Heart left ventricle (tissue), 16 donors: ENCODE results near the gene RHBDL3. TPM values are rescaled to one million over a fixed set of nuclear protein-coding genes. Genes with fewer than 3 reads are reported as not detected.
A peak's percentile ranks its signal among the peaks of the same experiment; 100 is the strongest.

Experiments
- ATAC-seq, 4 donors: fragments of 200-7000 bp; cut with Tn5 transposase; one replicate each; pipeline ENCODE4 v1.9.1; 2020 to 2022; ENCODE audit warnings: moderate library complexity in 4 of 4, mild to moderate bottlenecking in 3 of 4, moderate number of reproducible peaks in 1 of 4
- DNase-seq, 5 donors: peaks; one replicate each; pipeline ENCODE4 v3.0.0-alpha.2; 2020
- H3K27ac ChIP-seq, 12 donors: fragments of 200-600 bp; sonication (generic) in 4 of 12; one replicate each; pipeline versions ENCODE4 v1.5.0 to v1.8.0; 2016 to 2022; ENCODE audit warnings: mild to moderate bottlenecking in 2 of 12
- H3K27me3 ChIP-seq, 9 donors: fragments of 200-600 bp; sonication (generic) in 2 of 9; one replicate each; pipeline versions ENCODE4 v1.5.1 to v1.8.0; 2016 to 2022; ENCODE audit warnings: mild to moderate bottlenecking in 3 of 9
- H3K36me3 ChIP-seq, 9 donors: fragments of 200-600 bp; sonication (generic) in 2 of 9; one replicate each; pipeline versions ENCODE4 v1.5.0 to v1.8.0; 2018 to 2022; ENCODE audit warnings: mild to moderate bottlenecking in 2 of 9
- H3K4me1 ChIP-seq, 12 donors: fragments of 200-600 bp; sonication (generic) in 4 of 12; one replicate each; pipeline versions ENCODE4 v1.5.0 to v1.8.0; 2016 to 2022; ENCODE audit warnings: mild to moderate bottlenecking in 3 of 12
- H3K4me3 ChIP-seq, 12 donors: fragments of 200-600 bp; sonication (generic) in 4 of 12; one replicate each; pipeline versions ENCODE4 v1.5.0 to v1.8.0; 2017 to 2022; ENCODE audit warnings: mild to moderate bottlenecking in 9 of 12, moderate library complexity in 4 of 12
- H3K9me3 ChIP-seq, 12 donors: fragments of 200-600 bp; sonication (generic) in 4 of 12; one replicate each; pipeline versions ENCODE4 v1.5.0 to v1.8.0; 2016 to 2022; ENCODE audit warnings: mild to moderate bottlenecking in 1 of 12
- CTCF ChIP-seq, 12 donors: fragments of 200-600 bp; sonication (generic) in 4 of 12; IDR thresholded peaks; one replicate each; pipeline versions ENCODE4 v1.5.0 to v1.8.0; 2018 to 2022; ENCODE audit warnings: antibody characterized with exemption in 12 of 12, mild to moderate bottlenecking in 5 of 12
- POLR2A ChIP-seq, 2 donors: fragments of 450-650 bp; IDR thresholded peaks; one replicate each; pipeline ENCODE4 v1.6.1; 2017; ENCODE audit warnings: antibody characterized with exemption in 2 of 2, mild to moderate bottlenecking in 2 of 2, moderate library complexity in 2 of 2
- WGBS, 4 donors: extraction: QIAGEN DNeasy Blood & Tissue Kit in 2 of 4; methylation state at CpG; one replicate each; pipeline versions ENCODE4 v1.1.5 to v1.1.7; 2013 to 2018; 5-methylcytosine and 5-hydroxymethylcytosine counted together
- intact Hi-C, 10 donors: fragments of 100-400 bp; cut with DNase I; formaldehyde crosslinking; loops; one replicate each; pipeline versions ENCODE4 v1.11.1 to v1.14.2; 2022
- polyA plus RNA-seq, 2 donors: library from polyadenylated mRNA; stranded (reverse); fragments of 200-250 nt; gene quantifications; one replicate each; pipeline ENCODE4 v1.2.3, GENCODE V29; 2013
- total RNA-seq, 9 donors: library from RNA; depleted of rRNA in 2 of 9; stranded (reverse); fragments of >200 nt in 2 of 9; fragmentation: NEBNext Ultra II Directional in 3 of 9; extraction: Animal tissue kit (Norgen Biotek cat#: 25700) in 3 of 9; gene quantifications; one replicate each; pipeline versions ENCODE4 v1.1.0 to v1.2.4, GENCODE V29; 2016 to 2023
- donor health status: ischemic (EF 13 %, LVEDD 7.1; RV severe dilation, severe dysfunction).
- donor health status: healthy with polysubstance abuse.
- donor health status: DM: no; HTN: yes; CAD: no.
- donor health status: DM: no; HTN: no; CAD: no.
- donor health status: ischemic (EF 25% LVEDD 6.9; RV normal size, moderate dysfunction).
- donor health status: ischemic (EF 25% LVEDD 5.7; RV mildly dilated, moderate dysfunction).
- donor health status: healthy.
- donor health status: DM: yes; HTN: yes; CAD: no.
- donor health status: ischemic (EF 35%, LVEDD 5.7; RV mildly dilated, moderate dysfunction).
- donor health status: nonischemic (EF 11% LVEDD 7.7; RV severe dilation, severe dysfunction).
- donor health status: DM: yes; HTN: yes; CAD: no.
- donor health status: PGD.
- donor health status: ischemic (EF 29% LVEDD 5.4; RV normal size, mild dysfunction).
- donor health status: nonischemic (EF 23%, LVEDD 6.1; RV moderate dilation, normal function).

The RHBDL3 gene
- total and polyA plus RNA-seq, 11 donors: 0.05 to 4.8 (median 0.36) TPM

- intact Hi-C loops: loop anchor here in 1 of 10 donors (2.0 kb wide), 1 partner anchor 57 kb away; no protein-coding TSS in a partner anchor
- Histone ChIP-seq H3K4me1 (peaks cover 0 to 5% (median 0%) of the 10 kb centered on the region in 12 donors), H3K4me3 (no peak overlapping the region), H3K27ac (no peak overlapping the region), H3K36me3 (no peaks in the 10 kb centered on the region), H3K9me3 (no peaks in the 10 kb centered on the region), H3K27me3 (peaks cover 0 to 3% (median 0%) of the 10 kb centered on the region in 9 donors)
- 42 to 64% (median 54%) methylated on average over 9 of the region's 9 CpGs for WGBS, 4 donors
- DNase-seq: no peak
- ATAC-seq: no peak
- TF ChIP-seq POLR2A (IDR thresholded peaks at IDR 0.05) (no peak), CTCF (IDR thresholded peaks at IDR 0.05) (no peak)
Measured at GRCh38 chr17:32256012-32256700, 9.5 kb upstream of the RHBDL3 start.

- no peaks in the 10 kb centered on the region for H3K36me3 ChIP-seq
- H3K27ac ChIP-seq: no peak overlapping the region
- H3K9me3 ChIP-seq: no peaks in the 10 kb centered on the region
- TF ChIP-seq POLR2A (IDR thresholded peaks at IDR 0.05) (no peak), CTCF (IDR thresholded peaks at IDR 0.05) (no peak)
- no peak for DNase-seq
- H3K27me3 ChIP-seq: peaks cover 0 to 3% (median 0%) of the 10 kb centered on the region in 9 donors
- intact Hi-C loops: loop anchor here in 1 of 10 donors (2.0 kb wide), 1 partner anchor 56 kb away; no protein-coding TSS in a partner anchor
- 69 to 81% (median 74%) methylated on average over 5 to 9 of the region's 9 CpGs for WGBS, 4 donors
- no peak for ATAC-seq
- H3K4me3 ChIP-seq: no peak overlapping the region
- H3K4me1 ChIP-seq: peaks cover 0 to 5% (median 0%) of the 10 kb centered on the region in 12 donors
Measured at GRCh38 chr17:32256701-32257019, 9.0 kb upstream of the RHBDL3 start.

GRCh38 chr17:32258383-32259140 lies 7.1 kb upstream of the RHBDL3 start:
- Histone ChIP-seq H3K27ac (no peak overlapping the region), H3K36me3 (no peaks in the 10 kb centered on the region), H3K27me3 (peaks cover 0 to 18% (median 0%) of the 10 kb centered on the region in 9 donors), H3K9me3 (no peaks in the 10 kb centered on the region), H3K4me1 (peaks cover 0 to 5% (median 0%) of the 10 kb centered on the region in 12 donors), H3K4me3 (no peak overlapping the region)
- ATAC-seq: no peak
- DNase-seq: no peak
- 64 to 78% (median 75%) methylated on average over 17 to 18 of the region's 18 CpGs for WGBS, 4 donors
- TF ChIP-seq POLR2A (IDR thresholded peaks at IDR 0.05): no peak
- no peak for TF ChIP-seq CTCF (IDR thresholded peaks at IDR 0.05)
- intact Hi-C loops: no loop called here

GRCh38 chr17:32259586-32259985 lies 6.0 kb upstream of the RHBDL3 start:
- H3K36me3 ChIP-seq: no peaks in the 10 kb centered on the region
- H3K4me3 ChIP-seq: no peak overlapping the region
- H3K9me3 ChIP-seq: no peaks in the 10 kb centered on the region
- ATAC-seq (peak in 1 of 4 donors; percentile 48), DNase-seq (no peak)
- intact Hi-C loops: no loop called here
- 78 to 91% (median 85%) methylated on average over 3 to 4 of the region's 4 CpGs for WGBS, 4 donors
- peaks cover 0 to 5% (median 0%) of the 10 kb centered on the region in 12 donors for H3K4me1 ChIP-seq
- no peak for TF ChIP-seq CTCF (IDR thresholded peaks at IDR 0.05)
- no peak for TF ChIP-seq POLR2A (IDR thresholded peaks at IDR 0.05)
- no peak overlapping the region for H3K27ac ChIP-seq
- peaks cover 0 to 28% (median 0%) of the 10 kb centered on the region in 9 donors for H3K27me3 ChIP-seq
